GM06990 (cell line): ENCODE data around the gene SARNP.

Source experiments
- DNase-seq: peaks from one replicate; pipeline ENCODE4 v3.0.0-alpha.2; 2011; ENCODE audit not compliant: insufficient read length; ENCODE audit errors: extremely low read depth
- H3K27me3 ChIP-seq: replicated peaks from 2 replicates; pipeline ENCODE4 v1.6.0; 2011; ENCODE audit warnings: low read length; ENCODE audit not compliant: control insufficient read depth, insufficient read depth
- H3K36me3 ChIP-seq: 2 replicates; pipeline ENCODE4 v1.5.1; 2011; ENCODE audit warnings: low read length; ENCODE audit not compliant: control insufficient read depth, insufficient read depth
- H3K4me3 ChIP-seq: replicated peaks from 2 replicates; pipeline ENCODE4 v1.5.1; 2011; ENCODE audit warnings: low read depth, mild to moderate bottlenecking, control low read depth, low read length
- CTCF ChIP-seq: IDR thresholded peaks from 2 replicates; pipeline ENCODE4 v1.5.1; 2011; ENCODE audit warnings: low read length, control low read depth, mild to moderate bottlenecking, inconsistent platforms; ENCODE audit not compliant: insufficient read depth, poor library complexity, severe bottlenecking

Gene SARNP

GRCh38 chr12:55818886-55819285 is 1.4 kb upstream of the SARNP start:
- DNase-seq: no peak
- Histone ChIP-seq H3K36me3 (peaks cover 16% of the 10 kb centered on the region), H3K27me3 (no peaks in the 10 kb centered on the region), H3K4me3 (peak overlapping the region; percentile 80)
- no peak for TF ChIP-seq CTCF

- H3K4me3 ChIP-seq: peak overlapping the region; percentile 80
- peaks cover 16% of the 10 kb centered on the region for H3K36me3 ChIP-seq
- TF ChIP-seq CTCF: no peak
- no peak for DNase-seq
- H3K27me3 ChIP-seq: no peaks in the 10 kb centered on the region
These were observed 710 bp upstream of the SARNP start for GRCh38 chr12:55818140-55818728.

GRCh38 chr12:55816881-55817344 is 611 bp downstream of the SARNP start:
- no peak for TF ChIP-seq CTCF
- peak overlapping the region; percentile 95 for H3K4me3 ChIP-seq
- peak; percentile 11 for DNase-seq
- peaks cover 11% of the 10 kb centered on the region for H3K36me3 ChIP-seq
- no peaks in the 10 kb centered on the region for H3K27me3 ChIP-seq

GRCh38 chr12:55815473-55815872 is 2.1 kb downstream of the SARNP start:
- DNase-seq: no peak
- H3K4me3 ChIP-seq: peak overlapping the region; percentile 95
- H3K27me3 ChIP-seq: no peaks in the 10 kb centered on the region
- TF ChIP-seq CTCF: no peak
- peaks cover 5% of the 10 kb centered on the region for H3K36me3 ChIP-seq

- TF ChIP-seq CTCF: no peak
- Histone ChIP-seq H3K36me3 (peaks cover 2% of the 10 kb centered on the region), H3K4me3 (no peak overlapping the region), H3K27me3 (no peaks in the 10 kb centered on the region)
- no peak for DNase-seq
These were observed 3.3 kb downstream of the SARNP start for GRCh38 chr12:55814257-55814656.

GRCh38 chr12:55812088-55812487 is 5.4 kb downstream of the SARNP start:
- Histone ChIP-seq H3K27me3 (no peaks in the 10 kb centered on the region), H3K4me3 (no peak overlapping the region), H3K36me3 (peaks cover 5% of the 10 kb centered on the region)
- no peak for TF ChIP-seq CTCF
- no peak for DNase-seq
